HG02943 (cell line): ENCODE data around the gene CFAP91.
"Not testable (repeated sequence)": the region's sequence is repeated elsewhere in the genome, so short reads cannot be mapped to it uniquely, and the experiment has no call there.

Experiments used
- ATAC-seq: cut with Tn5 transposase; IDR thresholded peaks from one replicate; pipeline ENCODE4 v1.9.1; 2021; ENCODE audit warnings: mild to moderate bottlenecking, low read depth, moderate library complexity; ENCODE audit not compliant: unreplicated experiment

The CFAP91 gene

DNA sequence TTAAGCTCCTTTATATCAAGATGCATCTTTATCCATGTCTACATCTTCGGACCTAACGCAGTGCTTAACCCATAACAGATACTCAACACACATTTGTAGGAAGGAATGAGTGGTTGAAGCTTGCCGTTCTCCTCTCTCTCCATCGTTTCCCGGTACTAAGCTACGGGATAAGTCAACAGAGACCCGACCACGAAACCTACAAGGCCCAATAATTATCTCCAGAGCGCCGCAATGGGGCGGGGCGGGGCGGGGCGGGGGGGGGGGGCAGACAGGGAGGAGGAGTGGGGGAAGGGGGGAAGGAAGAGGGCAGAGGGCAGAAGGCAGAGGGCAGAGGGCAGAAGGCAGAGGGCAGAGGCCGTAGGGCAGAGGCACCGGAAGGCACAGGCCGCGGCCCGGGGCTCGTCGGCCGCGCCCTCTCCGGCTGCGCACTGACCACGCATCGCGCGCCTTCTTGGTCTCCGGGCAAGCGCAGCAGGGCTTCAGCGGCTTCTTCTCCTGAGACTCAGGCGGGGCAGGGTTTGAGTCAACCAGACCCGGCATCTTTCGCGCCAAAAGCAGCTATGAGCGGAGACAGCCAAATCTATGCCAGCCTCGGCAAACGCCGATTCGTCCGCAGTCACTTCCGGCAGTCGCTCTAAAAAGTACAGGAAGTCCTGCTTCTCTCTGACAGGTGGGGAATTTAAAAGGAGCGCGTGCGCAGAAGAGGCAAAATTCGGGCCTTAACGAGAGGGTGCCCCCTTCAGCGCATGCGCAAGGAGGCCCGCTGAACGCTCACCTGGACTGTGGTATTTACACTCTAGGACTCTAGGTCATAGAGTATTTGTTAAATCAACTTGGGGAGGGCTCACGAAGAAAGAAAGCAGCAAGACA is 25.8 kb upstream of the CFAP91 start, which contains the start of gene COX17:
Gene COX17, minus strand, starts transcription at position 636 of the 870 bp plus-strand sequence. Its CDS starts 96 bp downstream, at position 540.
- ATAC-seq: peak; percentile 92

DNA sequence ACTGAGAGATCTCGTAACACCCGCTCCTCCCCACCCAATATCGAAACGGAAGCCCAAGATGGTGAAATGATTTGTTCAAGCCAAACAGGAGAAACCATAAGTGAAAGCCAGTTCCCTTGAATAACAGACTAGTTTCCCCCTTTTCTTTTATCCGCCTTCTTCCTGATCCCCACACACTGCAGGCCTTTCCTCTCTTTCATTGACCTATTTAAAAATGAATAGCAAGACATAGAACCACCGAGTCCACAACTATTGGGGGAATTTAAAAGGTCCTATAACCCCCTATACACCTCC is 25.2 kb upstream of the CFAP91 start:
- ATAC-seq: no peak

GRCh38 chr3:119678209-119678608 is 24.6 kb upstream of the CFAP91 start:
- not testable (repeated sequence) for ATAC-seq

- no peak for ATAC-seq
Measured at GRCh38 chr3:119679874-119680273, 22.9 kb upstream of the CFAP91 start.

GRCh38 chr3:119681279-119681678 is 21.5 kb upstream of the CFAP91 start:
- no peak for ATAC-seq

DNA sequence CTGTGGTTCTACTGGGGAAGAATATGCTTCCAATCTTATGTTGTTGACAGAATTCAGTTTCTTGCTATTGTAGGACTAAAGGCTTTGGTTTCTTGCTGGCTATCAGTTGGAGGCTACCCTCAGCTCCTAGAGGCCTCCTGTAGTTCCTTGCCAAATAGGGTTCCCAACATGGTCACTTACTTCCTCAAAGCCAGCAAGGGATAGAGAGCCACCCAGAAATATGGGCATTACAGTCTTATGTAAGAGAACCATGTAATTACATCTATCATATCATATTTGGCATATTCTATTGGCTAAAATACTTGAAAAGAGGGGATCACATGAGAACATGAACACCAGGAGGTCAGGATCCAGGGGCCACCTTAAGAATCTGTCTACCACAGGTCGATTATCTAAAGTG is 19.4 kb upstream of the CFAP91 start:
- no peak for ATAC-seq

DNA sequence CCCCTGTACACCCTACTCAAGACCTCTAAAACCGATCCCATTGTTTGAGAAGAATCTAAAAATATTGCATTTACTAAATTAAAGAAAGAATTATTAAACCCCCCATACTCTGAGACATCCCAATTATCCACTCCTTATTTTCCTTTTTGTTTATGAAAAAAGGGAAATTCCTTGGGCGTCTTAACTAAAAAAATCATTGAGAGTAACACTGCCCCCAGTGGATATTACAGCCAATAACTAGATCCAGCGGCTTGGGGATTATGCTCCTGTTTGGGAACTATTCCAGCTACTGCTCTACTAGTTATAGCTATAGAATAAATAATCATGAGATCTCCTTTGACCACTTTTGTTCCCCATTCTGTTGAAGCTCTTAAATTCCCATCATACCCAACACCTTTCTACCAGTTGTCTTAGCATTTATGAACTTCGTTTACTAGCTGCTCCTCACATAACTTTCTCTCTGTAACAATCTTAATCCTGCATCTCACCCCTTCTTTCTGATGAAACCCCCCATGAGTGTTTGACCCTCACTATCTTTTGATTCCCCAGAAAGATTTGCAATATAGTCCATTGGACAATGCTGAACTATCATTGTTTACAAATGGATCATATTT is 12.7 kb upstream of the CFAP91 start:
- no peak for ATAC-seq

DNA sequence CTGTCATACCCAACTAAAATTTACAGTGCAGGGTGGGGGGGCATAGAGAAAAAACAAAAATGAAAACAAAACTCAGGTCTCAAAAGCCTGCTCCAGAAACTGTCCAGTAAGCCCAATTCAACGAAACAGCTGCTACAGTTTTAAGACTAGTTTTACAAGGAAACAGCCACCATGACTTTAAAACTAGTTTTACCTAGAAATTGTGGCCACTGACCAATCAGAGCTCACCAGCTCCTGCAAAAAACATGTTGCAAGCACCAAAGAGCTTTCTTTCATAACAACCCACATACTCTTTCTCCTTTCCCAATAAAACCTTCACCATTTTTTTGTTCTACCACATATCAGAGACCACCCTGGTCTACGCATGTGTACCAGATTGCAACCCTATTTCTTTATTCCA is 7.3 kb upstream of the CFAP91 start:
- no peak for ATAC-seq

- peak; percentile 49 for ATAC-seq
Measured at GRCh38 chr3:119697394-119697793, 5.4 kb upstream of the CFAP91 start.

- ATAC-seq: no peak
Measured at GRCh38 chr3:119700269-119700919, 2.4 kb upstream of the CFAP91 start.

DNA sequence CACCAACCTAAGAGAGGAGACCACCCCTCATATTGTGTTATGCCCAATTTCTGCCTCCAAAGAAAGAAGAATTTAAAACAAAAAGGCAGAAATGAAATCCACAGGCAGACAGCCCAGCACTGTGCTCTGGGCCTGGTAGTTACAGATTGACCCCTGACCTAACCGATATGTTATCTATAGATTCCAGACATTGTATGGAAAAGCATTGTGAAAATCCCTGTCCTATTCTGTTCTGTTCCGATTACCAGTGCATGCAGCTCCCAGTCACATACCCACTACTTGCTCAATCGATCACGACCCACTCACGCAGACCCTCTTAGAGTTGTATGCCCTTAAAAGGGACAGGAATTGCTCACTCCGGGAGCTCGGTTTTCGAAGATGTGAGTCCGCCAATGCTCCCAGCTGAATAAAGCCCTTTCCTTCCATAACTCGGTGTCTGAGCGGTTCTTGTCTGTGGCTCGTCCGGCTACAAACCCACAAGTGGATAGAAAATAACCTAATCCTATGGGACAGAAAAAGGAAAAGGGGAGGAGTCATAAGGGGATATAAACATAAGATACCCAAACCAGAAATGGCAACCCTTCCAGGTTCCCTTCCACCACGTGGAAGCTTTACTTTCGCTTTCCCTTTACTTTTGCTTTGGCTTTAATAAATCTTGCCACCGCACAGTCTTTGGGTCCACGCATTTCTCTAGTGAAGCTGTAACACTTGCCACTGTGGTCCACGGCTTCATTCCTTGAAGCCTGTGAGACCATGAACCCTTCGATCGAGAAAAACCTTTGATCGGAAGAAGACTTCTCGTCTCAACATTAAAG is 1.7 kb upstream of the CFAP91 start:
- no peak for ATAC-seq

DNA sequence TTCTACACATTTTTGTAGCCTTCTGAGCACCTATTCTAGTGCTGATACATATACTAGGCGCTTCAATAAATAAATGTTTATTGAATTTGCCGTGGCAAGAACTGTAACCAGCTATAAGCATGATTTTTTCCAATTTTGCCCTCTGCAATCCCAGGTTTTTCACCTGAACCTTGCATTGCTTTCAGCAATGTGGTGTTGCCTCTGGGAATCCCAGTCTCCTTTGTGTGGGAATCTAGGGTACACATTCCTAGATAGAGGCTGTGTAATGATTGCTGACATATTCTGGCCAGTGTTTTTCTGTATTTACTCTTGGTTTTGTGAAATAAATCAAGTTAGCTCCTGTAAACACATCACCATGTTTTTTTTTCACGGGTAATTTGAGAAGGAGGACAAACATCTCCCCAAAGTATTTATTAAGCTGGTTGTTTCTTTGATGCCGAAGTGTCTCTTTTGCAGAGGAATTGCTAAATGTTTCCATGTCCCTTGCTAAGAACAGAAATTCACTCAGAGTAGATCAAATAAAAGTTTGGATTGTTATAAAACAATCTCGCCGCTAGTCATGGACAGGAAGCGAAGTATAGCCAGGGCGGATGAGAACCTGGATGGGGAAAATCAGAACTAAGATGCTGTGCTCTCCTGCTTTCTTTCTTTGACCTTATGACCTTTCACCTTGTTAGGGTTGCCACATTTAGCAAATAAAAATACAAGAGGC is 1.2 kb downstream of the CFAP91 start:
- ATAC-seq: no peak

DNA sequence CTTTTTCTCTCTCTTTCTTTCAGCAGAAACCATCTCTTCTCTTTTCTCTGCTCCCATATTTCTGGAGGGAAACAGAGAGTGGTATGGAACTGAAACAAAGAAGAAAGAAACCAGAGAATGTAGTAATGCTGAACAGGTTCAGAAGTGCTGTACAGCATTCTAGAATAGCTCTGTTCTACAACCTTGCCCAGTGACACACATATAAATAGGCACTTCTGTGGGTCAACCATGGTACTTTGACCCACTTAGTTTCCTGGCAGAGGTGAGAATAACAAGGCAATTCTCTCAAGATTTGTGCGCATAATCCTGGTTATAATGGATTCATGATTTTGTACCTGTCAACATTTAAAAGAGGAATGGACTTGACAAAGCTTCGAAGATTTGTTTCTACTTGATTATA is 12.3 kb downstream of the CFAP91 start:
- ATAC-seq: no peak

GRCh38 chr3:119716998-119717397 is 14.2 kb downstream of the CFAP91 start:
- no peak for ATAC-seq

GRCh38 chr3:119717520-119717919 is 14.7 kb downstream of the CFAP91 start:
- ATAC-seq: no peak

DNA sequence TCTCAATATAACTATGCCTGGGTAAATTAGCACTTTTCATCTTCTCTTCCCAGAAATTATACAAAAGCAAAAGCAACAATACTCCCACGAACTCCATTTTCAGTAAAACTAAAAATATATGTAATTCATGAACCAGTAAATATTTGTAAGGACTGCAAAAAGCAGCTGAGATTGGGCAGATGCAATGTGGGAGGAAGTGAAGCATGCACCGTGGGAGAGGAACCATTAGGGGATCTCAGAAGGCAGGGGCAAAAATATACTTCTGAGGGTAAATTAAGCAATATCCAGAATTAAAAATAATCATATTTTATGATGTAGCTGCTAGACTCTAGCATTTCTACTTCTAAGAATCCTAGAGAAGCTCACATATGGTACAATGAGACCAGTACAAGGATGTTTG is 20.2 kb downstream of the CFAP91 start:
- no peak for ATAC-seq

DNA sequence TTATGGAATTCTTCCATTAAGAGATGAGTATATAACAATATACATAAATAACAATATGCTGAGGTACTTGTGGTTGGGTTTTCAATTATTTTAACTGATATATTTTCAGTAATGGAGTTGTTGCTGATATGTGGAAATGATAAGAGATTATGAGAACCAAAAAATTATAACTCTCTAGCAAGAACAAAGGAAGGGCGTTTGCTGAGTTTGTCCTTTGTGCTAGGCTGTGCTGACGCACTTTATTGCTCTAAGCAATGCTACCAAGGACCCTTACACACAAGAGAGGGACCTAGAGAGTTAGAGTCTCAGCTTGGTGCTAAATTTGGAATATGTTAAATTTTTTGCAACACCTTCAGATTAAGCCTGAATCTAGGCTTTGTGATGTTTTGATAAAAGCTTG is 24.1 kb downstream of the CFAP91 start:
- ATAC-seq: no peak

DNA sequence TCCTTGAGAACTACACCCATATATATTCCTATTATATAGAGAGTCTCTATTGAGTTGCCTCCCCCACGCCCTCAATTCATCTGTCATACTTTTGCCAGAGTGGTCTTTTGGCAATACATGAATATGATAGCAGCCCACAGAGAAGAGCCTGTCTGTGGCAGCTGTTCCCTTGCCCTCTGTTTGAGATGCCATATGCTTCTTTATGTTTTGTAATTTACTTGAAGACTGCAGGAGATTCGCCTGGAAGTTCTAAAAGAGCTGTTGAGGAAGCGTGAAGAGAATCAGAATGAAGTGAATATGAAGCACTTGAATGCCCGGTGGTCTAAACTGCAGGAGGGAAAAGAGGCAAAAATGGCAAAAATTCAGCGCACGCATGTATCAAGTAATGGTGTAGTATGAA is 27.2 kb downstream of the CFAP91 start:
- ATAC-seq: no peak

DNA sequence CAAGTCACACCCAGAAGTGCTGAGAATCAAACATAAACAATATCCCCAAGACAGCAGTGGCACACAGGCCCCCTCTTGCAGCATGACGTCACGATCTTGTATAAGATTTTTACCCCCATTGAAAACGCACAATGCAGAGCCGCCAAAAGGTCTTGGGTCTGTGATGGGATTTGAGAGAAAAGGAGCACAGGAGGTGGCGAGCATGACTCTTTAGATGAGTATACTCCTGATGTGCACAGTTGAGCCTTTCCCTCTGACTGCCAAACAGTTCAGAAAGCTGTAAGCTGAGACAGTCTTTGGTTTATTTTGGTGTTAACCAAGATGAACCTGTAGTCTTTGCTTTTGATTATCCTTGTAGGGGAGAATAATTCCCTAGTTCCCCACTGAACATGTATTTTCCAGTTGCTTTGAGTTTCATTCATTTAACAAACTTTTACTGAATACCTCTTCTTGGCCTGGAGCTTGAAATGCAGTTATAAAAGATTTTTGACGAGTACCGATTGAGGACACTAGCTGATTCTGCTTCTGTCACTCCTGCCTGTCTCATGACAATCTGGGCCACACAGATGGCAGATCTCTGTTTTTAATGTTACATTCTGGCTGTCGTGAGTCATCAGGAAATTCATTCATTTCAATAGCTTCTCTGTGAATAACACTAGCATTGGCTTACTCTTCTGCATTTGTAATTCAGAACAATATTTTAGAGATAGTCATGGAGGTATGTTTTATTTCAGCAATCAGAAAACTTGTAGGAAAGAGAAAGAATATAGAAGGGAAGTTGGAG is 28.9 kb downstream of the CFAP91 start:
- no peak for ATAC-seq
